ENCODE results near the gene UGT1A6.
"Not testable (repeated sequence)": the region's sequence is repeated elsewhere in the genome, so short reads cannot be mapped to it uniquely, and the experiment has no call there.

The UGT1A6 gene

DNA sequence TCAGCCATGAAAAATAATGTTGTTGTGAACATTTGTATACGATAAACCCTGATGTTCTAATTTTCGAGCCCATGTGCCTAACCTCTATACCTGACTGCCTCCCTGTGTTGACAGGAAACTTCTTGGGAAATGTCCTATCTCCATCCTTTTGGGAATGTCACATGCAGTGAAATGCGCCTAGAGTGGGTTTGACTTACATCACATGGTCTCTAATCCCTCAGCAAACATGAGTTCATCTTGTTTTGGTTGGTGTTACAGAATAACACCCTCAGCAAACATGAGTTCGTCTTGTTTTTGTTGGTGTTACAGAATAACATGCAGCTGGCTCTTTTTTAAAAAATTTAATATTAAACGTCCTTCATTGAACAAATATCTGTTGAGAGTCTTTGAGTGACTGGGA is 4.3 kb upstream of the UGT1A6 start:
- DNase-seq = no peak

DNA sequence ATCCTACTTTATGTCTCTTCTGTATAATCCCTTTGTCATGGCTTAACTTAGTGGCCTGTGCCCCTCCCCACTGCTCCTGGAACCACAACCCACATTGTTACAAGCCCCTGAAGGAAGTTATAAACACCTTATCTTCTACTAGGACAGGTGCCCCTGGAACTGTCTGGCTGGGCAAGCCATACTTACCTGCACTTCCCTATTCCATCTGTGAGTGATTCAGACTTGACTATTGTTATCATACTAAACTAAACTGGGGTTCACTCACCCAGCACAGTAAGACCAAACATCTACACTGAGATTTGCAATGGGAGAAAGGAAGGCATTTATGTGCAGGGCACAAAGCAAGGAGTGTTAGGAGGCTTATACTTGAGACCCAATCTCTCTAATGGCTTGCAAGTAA is 3.7 kb upstream of the UGT1A6 start:
- no peak for DNase-seq

DNA sequence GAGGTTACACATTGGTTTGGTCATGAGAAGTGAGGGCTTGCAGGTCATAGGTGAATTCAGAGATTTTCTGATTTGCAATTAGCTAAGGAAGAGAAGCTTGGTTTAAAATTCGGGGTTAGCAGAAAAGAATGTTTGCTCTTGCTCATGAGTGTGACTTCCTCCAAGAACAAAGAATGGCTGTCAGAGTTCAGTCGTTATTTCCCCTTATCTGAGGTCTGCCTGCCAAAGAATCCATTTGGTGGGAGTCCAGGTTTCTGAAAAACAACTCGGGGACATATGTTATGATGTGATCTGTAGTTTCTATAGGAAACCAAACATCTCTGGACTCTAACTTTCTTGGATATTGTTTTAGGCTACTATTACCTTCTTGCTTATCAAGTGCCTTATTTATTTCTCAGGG is 3.2 kb upstream of the UGT1A6 start:
- peak; percentile 15 for DNase-seq

DNA sequence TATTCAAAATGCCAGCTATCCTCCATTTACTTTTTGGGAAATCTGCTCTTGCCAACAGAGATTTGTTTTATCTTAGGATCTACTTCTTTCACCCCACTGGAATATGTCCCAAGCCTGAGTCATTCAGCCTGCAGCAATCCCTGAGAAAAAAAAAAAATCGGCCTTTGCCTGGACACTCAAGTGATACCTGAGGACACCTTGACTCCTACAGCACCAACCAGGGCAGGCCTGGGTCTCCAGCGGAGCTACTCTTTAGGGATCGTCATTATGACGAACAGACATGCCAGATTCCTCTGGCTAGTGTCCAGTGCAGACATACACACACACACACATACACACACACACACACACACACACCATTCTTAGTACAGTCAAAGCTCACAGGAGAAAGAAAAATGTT is 2.2 kb upstream of the UGT1A6 start:
- DNase-seq = no peak

DNA sequence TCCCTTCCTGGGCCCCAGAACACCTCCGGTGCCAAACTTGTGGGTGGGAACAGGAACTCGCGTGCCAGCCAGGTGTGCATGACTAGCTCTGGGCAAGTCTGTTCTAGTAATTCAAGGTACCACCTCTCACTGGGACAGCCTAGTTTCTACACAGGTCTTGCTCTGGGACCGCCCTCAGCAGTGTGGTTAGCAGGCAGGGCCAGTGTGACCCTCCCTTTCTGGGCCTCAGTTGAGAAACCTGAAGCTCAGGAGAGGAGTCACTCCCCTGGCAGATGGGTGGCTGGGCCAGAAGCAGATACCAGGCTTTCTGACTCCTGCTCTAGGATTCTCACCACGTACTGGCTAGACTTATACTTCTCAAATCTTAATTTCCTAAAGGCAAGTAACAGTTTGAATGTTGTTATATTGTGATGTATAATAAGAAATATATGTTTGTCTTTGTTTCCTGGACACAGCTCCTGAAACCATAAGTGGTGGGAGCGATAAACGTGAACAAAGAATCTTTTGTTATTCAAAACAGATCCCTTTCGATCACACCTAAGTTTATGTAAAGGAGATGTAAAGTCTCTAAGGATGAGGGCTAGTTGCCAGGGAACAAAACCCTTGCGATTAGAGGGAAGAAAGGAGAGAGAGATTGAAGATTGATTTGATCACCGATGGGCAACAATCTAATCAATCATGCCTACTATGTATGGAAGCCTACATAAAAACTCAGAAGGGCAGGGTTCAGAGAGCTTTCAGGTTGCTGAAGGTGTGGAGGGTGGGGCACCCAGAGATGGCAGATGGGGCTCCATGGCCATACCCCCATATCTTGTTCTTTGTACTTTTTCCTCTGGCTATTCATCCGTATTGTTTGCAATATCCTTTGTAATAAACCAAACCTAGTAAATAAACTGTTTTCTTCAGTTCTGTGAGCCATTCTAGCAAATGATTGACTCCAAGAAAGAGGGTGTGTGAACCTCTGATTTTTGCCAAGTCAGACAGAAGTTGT is 952 bp upstream of the UGT1A6 start:
- no peak for DNase-seq

DNA sequence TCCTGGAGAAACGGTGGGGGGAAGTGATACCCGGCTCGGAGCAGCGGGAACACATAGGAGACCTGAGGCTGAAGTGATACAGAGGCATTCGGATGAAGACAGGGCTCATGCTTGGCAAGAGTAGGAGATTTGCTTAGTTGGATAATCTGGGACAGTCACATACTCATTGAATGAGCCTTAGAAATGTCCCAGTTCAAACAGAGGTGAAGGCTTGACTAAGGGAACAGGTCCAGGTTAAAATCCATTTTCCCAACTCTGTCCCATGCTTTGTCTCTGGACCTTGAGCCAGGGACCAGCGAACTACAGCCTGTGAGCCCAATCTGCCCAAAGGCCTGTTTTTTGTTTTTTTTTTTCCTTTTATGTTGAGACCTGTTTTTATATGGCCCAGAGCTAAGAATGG is 1.3 kb downstream of the UGT1A6 start:
- no peak for DNase-seq

DNA sequence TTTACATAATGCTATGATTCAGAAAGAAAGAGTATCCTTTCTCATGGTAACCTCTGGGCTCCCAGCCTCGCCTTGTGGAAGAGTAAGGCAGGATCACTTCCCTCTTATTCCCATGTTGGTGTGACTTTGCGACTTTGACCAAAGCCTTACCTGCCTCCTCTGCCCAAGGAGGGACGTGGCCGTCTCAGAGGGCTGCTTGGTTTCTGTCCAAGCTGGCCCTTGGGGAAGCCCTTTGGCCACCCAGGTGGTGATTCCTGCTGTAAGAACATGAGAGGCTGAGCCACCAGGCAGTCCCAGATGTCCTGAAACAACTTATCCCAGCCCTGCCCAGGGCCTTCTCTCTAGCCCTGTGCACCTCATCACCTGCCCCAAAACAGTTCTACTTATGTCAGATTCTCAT is 6.0 kb downstream of the UGT1A6 start:
- DNase-seq = no peak

DNA sequence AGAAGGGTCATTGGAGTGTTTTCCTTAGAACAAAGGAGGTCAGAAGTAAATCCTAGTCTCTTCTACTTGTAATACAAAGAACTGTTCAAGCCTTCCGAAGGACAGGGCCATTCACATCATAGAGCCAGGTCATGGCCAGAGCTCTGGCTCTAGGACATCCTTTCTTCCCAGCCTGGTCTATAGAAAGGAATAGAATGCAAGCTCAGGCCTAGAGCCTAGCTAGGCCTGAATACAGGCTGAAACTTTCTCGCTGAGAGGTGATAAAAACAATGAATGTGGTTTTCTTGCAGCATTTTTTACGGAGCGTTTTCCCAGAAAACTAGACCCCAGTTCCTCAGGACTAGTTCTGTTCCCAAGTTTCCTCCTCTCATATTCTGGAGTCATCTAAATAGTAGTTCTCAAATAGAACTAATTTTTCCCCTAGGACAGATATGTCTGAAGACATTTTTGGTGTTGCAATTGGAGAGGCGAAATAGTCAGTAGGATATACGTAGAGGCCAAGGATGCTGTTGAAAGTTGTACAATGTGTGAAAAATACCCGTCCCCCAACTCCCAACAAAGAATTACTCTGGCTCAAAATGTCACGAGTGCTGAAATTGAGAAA is 6.8 kb downstream of the UGT1A6 start:
- no peak for DNase-seq

DNA sequence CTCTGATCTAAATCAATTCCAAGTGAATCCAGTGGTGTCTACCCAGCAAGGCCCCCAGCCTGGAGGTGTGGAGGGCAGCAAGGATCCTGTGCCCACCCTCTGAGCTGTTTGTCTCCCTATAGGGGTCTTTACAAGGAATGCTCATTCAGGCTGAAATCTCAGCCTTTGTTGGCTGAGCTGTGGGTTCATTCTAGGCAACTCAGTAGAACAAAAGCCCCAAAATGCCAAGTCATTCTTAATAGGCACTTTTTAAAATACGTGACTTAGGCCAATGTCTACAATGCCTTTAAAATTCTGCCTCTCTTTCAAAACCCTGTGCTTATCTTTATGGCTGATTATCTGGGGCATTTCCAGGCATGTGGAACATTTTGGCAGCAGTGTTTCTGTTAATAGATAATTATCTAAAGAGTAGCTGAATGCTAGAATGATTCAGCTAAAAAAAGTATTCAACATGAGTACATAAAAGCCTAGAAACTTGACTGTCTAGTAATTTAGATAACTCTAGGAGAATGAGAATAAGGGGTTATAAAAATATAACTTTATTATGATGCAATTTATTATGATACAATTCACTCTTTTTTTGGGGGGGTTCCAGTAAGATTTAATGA is 7.4 kb downstream of the UGT1A6 start:
- peak; percentile 73 for DNase-seq

DNA sequence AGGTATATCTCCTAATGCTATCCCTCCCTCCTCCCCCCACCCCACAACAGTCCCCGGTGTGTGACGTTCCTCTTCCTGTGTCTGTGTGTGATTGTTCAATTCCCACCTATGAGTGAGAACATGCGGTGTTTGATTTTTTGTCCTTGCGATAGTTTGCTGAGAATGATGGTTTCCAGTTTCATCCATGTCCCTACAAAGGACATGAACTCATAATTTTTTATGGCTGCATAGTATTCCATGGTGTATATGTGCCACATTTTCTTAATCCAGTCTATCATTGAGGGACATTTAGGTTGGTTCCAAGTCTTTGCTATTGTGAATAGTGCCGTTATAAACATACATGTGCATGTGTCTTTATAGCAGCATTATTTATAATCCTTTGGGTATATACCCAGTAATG is 8.2 kb downstream of the UGT1A6 start:
- not testable (repeated sequence) for DNase-seq

DNA sequence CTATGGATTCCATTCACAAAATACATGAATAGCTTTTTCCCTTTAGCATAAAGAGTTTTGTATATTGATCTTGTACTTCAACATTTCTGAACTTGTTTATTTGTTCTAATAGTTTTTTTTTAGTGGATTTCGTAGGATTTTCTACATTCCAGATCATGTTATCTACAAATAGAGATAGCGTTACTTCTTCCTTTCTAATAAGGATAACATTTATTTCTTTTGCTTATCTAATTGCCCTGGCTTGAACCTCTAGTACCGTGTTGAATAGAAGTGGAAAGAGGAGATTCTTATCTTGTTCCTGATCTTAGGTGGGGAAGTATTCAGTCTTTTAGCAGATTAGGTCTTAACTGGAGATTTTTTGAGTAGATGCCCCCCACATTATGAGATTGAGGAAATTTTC is 9.5 kb downstream of the UGT1A6 start:
- DNase-seq = no peak

DNA sequence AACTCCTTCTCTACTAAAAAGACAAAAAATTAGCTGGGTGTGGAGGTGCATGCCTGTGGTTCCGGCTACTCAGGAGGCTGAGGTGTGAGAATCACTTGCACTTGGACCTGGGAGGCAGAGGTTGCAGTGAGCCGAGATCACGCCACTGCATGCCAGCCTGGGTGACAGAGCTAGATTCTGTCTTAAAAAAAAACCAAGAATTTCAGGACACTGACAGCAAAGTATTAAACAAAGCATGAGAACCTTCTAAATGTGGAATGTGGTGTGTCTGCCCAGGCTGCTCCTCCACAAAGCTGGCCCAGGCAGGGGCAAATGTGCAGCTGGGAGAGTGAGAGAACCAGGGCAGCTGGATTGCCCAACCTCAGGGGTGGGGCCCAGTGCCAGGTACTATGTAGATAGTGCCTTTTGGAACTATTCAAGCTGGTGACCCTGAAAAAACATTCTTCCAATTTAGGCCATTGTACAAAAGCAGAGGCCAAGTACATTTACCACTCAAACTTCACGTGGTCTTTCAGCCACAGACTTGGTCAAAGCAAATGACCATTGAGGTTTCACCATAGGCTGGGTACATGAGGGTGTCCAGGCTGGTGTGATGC is 13.3 kb downstream of the UGT1A6 start:
- no peak for DNase-seq

DNA sequence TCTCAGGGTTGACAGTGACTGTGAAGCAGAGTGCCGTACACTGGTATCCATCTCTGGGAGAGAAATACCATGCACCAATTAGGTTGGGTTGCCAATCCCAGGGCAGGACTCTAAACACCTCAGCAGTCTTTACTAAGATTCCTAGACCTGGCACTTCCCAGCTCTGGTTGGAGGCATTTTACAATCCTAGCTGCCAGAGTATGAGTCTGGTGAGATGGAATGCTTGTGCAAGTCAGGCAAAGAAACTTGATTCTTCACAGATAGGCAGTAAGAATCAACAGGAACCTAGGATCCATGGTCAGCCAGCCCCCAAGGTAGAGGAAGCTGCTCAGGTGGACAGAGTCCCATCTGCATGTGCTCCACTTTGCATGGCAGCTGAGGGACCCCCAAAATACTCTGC is 14.0 kb downstream of the UGT1A6 start:
- no peak for DNase-seq

DNA sequence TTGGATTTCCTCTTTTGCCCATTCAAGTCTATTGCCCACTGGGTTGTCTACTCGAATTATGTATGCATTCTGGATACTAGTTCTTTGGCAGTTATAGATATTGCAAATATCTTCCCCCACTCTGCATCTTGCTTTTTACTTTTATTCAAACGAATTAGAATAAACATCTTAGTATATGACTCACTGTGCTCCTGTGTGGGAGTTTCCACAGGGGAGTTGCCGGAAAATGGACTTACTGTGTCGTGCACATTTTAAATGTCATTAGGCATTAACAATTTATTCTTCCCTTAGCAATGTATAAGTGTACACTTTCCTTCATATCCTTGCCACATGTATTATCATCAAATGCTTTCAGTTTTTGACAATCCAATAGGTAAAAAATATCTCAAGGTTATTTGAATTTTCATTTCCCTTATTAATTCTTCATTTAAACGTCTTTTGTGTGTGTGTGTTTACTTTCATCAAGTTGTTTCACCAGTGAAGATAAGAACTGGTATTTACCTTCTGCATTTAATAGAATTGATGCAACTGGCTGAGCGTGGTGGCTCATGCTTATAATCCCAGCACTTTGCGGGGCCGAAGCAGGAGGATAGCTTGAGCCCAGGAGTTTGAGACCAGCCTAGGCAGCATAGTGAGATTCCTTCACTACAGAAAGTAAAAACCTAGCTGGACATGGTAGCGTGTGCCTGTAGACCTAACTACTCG is 15.4 kb downstream of the UGT1A6 start:
- DNase-seq = no peak

DNA sequence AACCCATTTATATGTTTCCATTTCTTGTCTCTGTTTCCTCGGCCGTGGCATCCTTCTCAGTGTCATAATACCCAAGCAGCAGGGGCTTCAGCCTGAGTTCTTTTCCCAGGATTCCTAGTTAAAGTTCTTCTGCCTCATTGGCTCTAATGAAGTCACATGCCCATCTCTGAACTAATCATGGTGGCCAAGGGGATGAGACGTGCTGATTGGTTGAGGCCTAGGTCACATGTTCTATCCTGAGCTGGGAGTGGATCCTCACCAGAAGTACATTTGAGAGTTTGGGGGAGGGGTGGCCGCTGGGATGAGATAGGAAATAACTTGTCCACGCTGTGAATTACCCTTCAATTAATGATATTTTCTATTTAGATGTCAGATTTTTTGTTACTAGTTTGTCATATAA is 16.3 kb downstream of the UGT1A6 start:
- DNase-seq = no peak

DNA sequence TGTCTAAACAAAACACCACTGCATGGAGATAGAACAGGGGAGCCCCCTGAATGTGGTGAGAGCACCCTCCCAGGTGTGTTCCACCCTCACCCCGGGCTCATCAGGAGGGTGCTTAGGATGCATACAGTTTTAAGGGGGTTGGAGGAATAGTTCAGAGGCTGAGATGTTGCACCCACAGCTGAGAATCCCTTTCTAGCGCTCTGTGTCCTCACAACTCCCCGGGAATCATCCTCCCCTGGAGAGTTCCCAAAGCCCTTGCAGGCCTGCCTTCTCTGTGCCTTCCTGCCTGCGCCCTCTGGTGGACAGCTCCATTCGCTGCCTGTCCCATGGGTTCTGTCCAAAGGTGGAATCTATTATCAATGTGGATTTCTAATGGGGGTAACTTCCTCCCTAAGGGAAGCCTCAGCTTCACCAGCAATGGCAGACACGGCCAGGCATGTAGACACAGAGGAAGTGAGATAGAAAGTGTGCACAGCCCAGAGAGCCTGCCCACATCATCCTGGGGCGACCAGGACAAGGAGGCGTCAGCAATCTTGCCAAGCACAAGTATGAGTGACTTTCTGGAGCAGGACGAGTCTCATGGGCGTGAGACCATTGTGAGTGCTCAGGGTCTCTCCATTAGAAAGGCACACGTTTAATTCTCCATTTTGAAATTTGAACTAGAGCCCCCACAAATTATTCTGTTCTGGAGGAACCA is 18.8 kb downstream of the UGT1A6 start:
- DNase-seq = peak; percentile 74

DNA sequence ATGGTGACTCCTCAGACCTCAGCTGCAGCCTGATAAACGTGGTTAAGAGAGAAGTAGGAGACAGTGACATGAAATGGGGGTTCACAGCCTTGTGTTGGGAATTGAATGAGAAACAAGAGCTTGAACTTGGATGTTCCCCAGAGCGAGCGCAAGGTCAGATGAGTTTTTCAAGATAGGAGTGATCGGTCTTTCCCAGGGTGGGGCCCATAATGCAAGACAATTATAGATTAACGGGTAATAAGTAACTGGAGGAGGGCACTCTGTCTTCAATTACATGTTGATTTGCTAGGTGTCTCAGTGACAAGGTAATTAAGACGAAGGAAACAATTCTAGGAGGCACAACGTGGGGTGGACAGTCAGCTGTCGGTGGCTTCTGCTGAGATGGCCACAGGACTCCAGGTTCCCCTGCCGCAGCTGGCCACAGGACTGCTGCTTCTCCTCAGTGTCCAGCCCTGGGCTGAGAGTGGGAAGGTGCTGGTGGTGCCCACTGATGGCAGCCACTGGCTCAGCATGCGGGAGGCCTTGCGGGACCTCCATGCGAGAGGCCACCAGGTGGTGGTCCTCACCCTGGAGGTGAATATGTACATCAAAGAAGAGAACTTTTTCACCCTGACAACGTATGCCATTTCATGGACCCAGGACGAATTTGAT is 20.0 kb downstream of the UGT1A6 start, which contains the start of gene UGT1A5:
Gene UGT1A5 (plus strand): TSS at position 297 of the 651 bp plus-strand sequence. CDS start 85 bp downstream, at position 382.
- no peak for DNase-seq

DNA sequence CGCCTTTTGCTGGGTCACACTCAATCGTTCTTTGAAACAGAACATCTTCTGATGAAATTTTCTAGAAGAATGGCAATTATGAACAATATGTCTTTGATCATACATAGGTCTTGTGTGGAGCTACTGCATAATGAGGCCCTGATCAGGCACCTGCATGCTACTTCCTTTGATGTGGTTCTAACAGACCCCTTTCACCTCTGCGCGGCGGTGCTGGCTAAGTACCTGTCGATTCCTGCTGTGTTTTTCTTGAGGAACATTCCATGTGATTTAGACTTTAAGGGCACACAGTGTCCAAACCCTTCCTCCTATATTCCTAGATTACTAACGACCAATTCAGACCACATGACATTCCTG is 20.5 kb downstream of the UGT1A6 start:
- DNase-seq = no peak

DNA sequence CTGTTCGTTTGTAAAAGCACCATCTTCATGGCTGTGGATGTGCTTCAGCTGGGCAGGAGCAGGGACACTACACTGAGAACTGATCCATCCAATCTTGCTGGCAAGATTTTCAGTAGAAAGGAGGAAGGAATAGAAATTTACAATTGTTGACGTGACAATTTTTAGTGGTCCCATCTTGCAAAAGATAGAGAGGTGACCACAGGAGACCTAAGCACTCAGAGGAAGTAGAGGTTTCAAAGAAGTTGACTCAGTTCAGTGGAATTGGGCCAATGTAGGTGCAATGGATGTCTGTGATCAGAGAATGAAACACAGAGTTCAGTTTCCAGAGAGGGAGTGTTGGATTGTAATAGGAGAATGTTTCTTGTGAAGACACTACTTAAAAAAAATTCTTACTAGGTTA is 21.4 kb downstream of the UGT1A6 start:
- DNase-seq = peak; percentile 7

DNA sequence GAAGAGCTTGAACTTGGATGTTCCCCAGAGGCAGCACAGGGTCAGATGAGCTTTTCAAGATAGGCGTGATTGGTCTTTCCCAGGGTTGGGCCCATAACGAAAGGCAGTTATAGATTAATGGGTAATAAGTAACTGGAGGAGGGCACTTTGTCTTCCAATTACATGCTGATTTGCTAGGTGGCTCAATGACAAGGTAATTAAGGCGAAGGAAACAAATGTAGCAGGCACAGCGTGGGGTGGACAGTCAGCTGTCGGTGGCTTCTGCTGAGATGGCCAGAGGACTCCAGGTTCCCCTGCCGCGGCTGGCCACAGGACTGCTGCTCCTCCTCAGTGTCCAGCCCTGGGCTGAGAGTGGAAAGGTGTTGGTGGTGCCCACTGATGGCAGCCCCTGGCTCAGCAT is 25.9 kb downstream of the UGT1A6 start, which contains the start of gene UGT1A4:
Gene UGT1A4 (plus strand): TSS at position 185 of the 400 bp plus-strand sequence. CDS start 85 bp downstream, at position 270.
- no peak for DNase-seq

DNA sequence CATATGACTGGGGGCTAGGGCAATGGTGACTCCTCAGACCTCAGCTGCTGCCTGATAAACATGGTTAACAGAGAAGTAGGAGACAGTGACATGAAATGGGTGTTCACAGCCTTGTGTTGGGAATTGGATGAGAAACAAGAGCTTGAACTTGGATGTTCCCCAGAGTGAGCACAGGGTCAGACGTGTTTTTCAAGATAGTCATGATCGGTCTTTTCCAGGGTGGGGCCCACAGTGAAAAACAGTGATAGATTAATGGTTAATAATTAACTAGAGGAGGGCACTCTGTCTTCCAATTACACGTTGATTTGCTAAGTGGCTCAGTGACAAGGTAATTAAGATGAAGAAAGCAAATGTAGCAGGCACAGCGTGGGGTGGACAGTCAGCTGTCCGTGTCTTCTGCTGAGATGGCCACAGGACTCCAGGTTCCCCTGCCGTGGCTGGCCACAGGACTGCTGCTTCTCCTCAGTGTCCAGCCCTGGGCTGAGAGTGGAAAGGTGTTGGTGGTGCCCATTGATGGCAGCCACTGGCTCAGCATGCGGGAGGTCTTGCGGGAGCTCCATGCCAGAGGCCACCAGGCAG is 36.1 kb downstream of the UGT1A6 start, which contains the start of gene UGT1A3:
Gene UGT1A3 (plus strand): TSS at position 320 of the 579 bp plus-strand sequence. CDS start 85 bp downstream, at position 405.
- DNase-seq = no peak

Measured in OCI-M1 (cell line).